DMS53 treated with DMSO at 0.1 percent for 48 hours (cell line): ENCODE results near the gene SUB1.

Experiments used
- DNase-seq: peaks from one replicate; lab custom pipeline; 2025; ENCODE audit not compliant: unreplicated experiment; lab: John Stamatoyannopoulos, UW

The SUB1 gene

DNA sequence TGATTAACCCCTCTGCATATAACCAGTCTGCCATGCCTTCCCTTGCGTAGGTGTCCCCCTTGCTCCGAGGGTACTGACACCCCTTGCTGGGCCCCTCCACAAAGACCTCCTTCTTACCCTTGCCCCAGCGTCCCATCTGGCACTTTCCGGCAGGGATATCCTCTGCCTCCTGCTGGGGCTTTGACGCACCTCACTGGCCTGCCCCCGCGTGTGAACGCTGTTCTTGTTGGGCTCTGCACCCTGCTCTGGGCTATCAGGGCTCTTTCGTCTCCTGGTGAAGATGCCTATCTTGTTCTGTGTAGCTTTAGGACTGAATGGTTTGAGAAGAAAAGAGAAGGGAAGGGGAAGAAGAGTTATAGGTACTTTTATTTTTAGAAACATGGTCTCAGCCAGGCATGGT lies 53.0 kb downstream of the SUB1 start:
- DNase-seq: no peak

DNA sequence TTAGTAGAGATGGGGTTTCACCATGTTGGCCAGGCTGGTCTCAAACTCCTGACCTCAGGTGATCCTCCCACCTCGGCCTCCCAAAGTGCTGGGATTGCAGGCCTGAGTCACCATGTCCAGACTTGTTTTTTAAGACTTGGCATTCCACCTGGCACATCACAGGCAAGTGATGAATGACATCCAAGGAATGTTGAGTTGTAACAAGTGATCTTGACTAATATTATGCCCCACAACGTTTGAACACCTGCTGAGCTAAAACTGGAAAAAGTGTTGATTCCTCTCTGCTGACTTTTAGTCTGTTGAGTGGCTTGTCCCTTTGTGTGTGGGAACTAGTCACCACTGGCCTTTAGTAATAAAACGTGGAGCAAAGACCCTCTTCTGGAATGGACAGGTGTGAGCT lies 54.6 kb downstream of the SUB1 start:
- no peak for DNase-seq

DNA sequence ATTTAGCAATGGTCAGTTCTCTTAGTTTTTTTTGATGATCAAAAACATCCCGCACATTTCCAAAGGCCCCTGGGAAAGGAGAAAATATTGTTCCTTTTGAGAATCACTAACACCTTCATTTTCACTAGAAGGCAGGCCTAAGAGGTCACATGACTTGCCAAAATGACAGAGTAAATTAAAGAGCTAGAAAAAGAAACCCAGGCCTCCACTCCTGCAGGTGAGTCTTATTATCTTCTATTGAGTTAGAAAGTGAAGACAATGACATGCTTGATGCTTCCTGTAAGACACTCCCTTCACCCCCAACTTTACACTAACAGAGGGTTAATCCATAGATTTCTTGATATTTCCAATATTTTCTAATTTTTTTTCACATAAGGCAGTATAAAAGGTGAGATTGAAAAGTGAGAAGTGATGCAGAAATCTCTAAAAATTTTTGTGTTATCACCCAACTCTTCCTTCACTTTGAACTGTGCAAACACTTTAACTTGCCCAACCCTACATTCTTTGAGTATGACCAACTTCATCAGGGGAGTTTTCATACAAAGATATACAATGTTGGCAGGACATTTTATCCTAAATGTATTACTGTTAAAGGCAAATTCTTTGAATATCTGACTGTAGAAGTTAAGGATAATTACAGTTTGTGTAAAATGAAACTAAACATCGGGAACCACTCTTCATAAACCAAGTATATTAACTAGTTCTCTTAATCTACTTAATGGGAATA lies 57.1 kb downstream of the SUB1 start:
- no peak for DNase-seq

DNA sequence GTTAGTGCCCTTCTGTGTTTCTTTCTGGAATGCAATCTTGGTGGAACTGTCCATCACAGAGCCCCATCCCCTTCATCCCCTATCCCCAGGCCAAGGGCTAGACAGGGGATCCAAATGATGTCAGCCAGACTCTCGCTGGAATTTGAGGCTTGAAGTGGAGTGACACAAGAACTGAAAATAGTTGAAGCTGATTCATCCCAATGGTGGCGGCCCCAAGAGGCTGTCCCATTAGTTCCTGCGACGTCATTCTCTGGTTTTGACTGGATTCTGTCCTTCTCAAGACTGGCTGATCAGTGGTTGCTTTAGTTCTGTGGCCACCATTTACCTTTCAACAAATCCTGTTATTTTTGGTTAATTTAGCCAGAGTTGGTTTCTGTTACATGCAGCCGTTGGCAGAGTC lies 59.9 kb downstream of the SUB1 start:
- DNase-seq: no peak

DNA sequence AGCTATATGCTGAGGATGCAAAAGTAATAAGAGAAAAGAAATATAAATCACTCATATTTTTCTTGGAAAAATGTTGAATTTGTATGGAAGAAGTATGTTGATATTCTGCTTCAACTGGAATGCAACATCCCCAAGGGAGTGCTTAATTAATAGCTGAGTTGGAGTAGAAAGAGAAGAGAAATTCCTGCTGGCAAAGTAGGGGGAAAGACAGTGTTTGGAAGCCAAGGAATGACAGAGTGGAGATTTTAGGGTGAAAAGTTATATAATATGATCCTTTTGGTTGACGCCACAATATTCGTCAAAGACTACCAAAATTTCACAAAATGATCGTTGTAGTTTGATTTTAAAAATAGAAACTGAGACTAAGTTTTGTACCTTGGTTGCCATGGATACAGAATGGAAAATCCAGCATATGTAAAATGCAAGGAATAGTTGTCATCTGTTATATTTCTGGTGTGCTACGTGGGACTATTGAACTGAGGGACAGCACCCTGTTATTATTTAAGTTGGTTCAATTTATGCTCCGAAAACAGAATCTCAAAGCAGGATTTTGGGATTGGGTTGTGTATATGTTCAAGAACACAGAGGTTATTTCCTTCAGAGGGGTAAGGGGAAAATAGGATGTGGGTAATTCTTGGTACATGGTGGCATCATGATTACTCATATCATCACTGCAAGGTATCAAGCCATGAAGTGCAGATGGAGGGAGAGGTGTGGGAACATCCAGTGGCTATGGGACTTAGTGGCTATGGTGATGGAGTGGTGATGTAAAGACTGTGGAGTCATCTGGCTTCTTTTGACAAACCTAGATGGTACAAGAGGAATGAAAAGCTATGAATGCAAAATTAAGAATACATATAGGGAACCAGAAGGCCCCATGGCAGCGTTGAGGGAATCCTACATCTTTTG lies 61.0 kb downstream of the SUB1 start:
- DNase-seq: no peak

DNA sequence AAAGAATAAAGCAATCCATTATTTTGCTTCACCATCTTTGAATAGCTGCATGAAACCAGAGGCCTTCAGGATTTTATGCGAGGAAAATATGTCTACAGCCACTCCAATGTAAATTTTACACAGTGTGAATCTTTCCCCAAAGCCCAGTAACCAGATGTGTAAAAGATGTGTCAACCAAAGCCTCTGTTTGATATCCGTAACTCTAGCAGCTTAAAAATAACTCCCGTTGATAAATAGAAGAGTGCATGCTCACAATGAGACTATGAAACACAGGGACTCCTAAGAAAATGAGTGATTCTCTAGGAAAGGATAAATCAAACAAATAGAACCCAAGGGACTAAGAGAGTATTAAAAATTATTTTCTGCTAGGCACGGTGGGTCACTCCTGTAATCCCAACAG lies 65.7 kb downstream of the SUB1 start:
- DNase-seq: no peak

DNA sequence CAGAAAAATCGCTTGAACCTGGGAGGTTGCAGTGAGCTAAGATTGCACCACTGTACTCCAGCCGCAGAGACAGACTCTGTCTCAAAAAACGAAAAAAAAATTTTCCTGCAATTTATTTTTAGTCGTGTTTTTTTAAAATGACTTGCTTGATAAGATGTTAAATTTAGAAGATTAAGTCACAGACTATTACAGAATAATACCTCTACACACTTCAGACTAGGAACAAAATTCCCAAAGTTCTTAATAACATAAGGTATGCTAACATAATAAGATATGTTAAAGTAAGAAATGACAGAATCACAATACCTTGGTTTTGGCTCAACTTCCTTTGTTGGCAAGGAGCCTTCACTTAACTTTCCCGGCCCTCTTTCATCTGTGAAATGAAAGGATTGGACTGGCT lies 66.3 kb downstream of the SUB1 start:
- no peak for DNase-seq
